ENCODE measurements around the gene RCSD1.

The RCSD1 gene

GRCh38 chr1:167671727-167672511, 41.9 kb downstream of the RCSD1 start:
- no peak overlapping the region for H3K4me3 ChIP-seq (ENCODE audit: low read depth, low read length)
- no peak for TF ChIP-seq CTCF (IDR thresholded peaks at IDR 0.05; ENCODE audit: insufficient read depth, low read depth, low read length, missing control alignments)
- peak; percentile 43 for DNase-seq (ENCODE audit: low read depth)

DNA sequence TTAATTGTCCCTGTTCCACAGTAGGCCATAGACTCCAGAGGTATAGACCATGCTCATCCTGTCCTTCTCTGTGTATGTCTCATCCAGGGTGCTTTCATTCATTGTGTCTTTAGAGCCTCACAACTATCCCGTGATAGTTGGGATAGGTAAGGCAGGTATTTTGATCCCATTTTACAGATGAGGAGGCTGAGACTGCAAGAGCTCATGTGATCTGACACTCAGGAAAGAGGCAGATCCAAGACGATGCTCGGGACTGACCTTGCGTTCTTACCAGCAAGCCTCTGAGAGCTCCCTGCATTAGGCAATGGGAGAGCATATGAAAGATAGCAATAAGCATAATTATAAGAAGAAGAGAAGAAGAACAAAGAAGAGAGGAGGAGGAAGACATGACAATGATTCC, 42.8 kb downstream of the RCSD1 start:
- no peak for TF ChIP-seq CTCF (IDR thresholded peaks at IDR 0.05; ENCODE audit: insufficient read depth, low read depth, low read length, missing control alignments)
- DNase-seq (ENCODE audit: low read depth): no peak
- no peak overlapping the region for H3K4me3 ChIP-seq (ENCODE audit: low read depth, low read length)

DNA sequence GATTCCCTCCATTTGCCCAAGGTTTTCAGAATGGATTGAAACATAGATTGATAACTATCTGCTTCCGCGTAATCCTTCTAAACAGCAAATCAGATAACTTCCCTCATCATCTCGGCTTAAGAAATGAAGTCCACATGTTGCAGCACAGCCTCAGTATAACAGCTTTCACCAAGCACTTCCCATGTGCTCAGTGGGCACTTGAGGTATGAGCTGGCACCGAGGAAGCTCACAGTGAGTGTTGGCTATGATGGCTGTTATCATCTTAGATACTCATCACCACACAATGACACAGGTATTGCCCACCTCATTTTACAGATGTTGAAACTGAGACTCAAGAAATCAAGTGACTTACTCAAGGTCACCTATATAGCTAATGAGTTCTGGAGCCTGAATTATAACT, 43.2 kb downstream of the RCSD1 start:
- DNase-seq (ENCODE audit: low read depth): no peak
- no peak for TF ChIP-seq CTCF (IDR thresholded peaks at IDR 0.05; ENCODE audit: insufficient read depth, low read depth, low read length, missing control alignments)
- H3K4me3 ChIP-seq (ENCODE audit: low read depth, low read length): no peak overlapping the region

DNA sequence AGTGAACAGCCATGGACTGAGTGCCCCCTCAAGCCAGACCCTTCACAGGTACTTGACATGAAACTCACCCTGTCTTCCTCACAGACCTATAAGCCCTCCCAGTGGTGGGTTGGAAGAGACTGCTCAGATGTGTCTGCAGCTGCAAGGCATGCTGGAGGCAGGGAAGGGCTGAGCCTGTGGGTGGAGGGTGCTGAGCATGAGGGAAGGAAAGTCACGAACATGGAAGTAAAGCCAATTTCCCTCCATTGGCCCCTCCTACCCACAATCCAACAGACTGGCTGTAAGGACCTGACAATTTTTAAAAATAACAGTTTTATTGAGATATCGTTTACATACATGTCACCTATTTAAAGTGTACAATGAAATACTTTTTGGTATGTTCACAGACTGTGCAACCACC, 44.1 kb downstream of the RCSD1 start:
- no peak for TF ChIP-seq CTCF (IDR thresholded peaks at IDR 0.05; ENCODE audit: insufficient read depth, low read depth, low read length, missing control alignments)
- DNase-seq (ENCODE audit: low read depth): no peak
- no peak overlapping the region for H3K4me3 ChIP-seq (ENCODE audit: low read depth, low read length)

- TF ChIP-seq CTCF (IDR thresholded peaks at IDR 0.05; ENCODE audit: insufficient read depth, low read depth, low read length, missing control alignments): no peak
- H3K4me3 ChIP-seq (ENCODE audit: low read depth, low read length): no peak overlapping the region
- DNase-seq (ENCODE audit: low read depth): no peak
Observed at GRCh38 chr1:167675440-167675839, 45.4 kb downstream of the RCSD1 start.

DNA sequence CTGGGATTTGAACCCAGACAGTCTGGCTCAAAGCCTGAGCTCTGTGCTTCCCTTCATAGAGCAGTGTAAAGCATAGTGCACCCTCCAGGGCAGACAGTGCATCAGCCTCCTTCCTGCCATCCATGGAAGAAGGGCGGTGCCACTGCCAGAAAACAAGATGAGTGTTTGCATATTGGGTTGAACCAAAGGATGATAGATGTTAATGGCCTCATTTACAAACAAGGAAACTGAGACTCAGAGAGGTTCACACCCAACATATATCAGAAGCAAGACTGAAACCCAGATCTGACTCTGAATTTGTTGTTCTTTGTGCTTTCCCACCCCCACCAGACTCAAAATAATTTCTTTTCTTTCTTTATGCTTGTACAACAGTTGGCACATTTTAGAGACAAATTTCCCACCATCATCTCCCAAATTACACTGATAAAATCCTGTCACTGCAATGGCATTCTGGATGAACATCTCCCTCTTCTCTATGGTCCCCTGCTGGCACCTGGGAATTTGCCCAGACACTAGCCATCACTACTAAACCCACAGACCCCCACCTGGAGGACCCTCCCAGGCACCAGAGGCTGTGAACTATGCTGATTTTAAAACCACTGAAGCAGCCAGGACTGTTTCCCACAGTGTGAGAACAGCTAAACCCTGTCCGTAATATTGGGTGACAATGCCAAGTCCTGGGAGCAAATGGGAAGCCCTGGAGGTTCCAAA, 46.3 kb downstream of the RCSD1 start:
- peak; percentile 86 for DNase-seq (ENCODE audit: low read depth)
- H3K4me3 ChIP-seq (ENCODE audit: low read depth, low read length): no peak overlapping the region; the same call in 1 of the 2 replicates
- TF ChIP-seq CTCF (IDR thresholded peaks at IDR 0.05; ENCODE audit: insufficient read depth, low read depth, low read length, missing control alignments): no peak
